Forelimb muscle (tissue), 1 donor: ENCODE results near the gene C1orf141. TPM values are rescaled to one million over a fixed set of nuclear protein-coding genes. Genes with fewer than 3 reads are reported as not detected.
"Not testable (repeated sequence)": the region's sequence is repeated elsewhere in the genome, so short reads cannot be mapped to it uniquely, and the experiment has no call there.

ENCODE experiments used
- DNase-seq: peaks from one replicate; pipeline ENCODE4 v3.0.0-alpha.2; 2013; ENCODE audit warnings: low read depth
- polyA plus RNA-seq: library from polyadenylated mRNA; unstranded; fragments of 120-200 nt; gene quantifications from one replicate; pipeline ENCODE4 v1.2.1, GENCODE V29; 2013; ENCODE audit not compliant: insufficient read length

The C1orf141 gene
- polyA plus RNA-seq, 1 donor: not detected

- DNase-seq: no peak
These were observed 8.2 kb upstream of the C1orf141 start for GRCh38 chr1:67142931-67143330.

DNA sequence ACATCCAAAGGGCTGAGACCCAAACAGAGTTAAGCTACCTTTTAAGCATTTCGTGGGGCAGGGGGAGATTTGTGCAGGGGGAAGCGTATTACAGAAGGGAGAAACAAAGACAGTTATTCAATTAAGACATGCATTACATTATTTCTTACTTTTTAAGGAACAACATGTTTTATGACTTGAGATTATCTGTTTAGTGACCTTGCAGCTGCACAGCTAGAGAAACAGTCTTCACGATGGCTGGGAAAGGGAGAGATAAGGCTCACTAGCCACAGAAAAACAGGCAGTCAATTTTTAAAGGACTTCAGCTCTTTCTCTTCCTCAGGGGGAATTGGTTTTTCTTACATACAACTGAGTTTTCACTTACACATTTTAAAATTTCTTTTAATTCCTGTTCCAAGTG is 7.1 kb upstream of the C1orf141 start:
- DNase-seq: not testable (repeated sequence)

- no peak for DNase-seq
These were observed 5.7 kb upstream of the C1orf141 start for GRCh38 chr1:67140460-67140859.

DNA sequence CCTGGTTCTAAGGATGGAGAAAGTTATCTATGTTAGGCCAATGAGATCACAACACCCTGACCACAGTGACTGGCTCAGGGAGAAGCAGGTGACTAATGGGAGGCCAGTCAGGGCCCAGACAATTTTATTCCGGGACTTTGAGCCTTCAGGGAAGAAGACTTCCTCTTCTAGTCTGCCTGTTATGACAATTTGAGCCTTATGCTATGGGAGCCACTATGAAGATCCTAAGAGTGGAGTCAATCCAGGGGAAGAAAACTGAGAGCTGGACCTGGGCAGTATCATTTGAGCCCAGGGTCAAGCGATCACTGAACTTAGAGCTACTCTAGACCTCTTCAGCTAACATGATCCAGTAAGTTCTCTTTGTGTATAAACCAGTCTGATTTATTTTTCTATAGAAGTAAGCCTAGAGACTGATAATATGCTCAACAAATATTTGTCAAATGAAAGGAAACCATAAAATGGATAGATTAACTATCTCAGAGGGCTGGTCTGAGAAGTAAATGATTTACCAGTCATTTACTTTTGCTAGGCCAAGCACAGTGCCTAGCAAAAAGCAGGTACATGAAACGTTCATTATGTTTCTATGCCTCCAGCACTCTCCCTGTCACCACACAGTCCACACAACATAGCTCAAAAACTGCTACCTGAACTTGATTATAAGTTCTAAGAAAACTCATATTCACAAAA is 4.2 kb upstream of the C1orf141 start:
- DNase-seq: no peak

DNA sequence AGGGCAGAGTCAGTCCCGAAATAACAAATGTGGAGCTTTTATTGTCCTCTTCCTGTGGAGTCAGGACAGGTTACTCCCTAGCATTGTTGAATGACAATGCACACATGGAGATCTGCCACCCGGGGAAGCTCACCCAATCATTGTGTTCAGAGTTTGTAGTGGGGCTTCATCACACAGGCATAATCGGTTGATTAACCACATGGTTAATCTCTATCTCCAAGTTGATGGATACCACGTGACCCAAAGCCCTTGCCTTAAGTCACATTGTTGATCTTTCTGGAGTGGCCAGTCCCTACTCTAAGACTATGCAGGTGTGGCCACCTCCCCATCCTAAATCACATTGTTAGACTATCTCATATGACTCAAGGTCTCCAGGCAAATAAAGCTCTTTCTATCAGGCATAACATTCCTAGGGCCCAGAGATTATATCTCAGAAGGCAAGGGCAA is 2.6 kb upstream of the C1orf141 start:
- DNase-seq: no peak

GRCh38 chr1:67135354-67135753 is 584 bp upstream of the C1orf141 start:
- DNase-seq: no peak

DNA sequence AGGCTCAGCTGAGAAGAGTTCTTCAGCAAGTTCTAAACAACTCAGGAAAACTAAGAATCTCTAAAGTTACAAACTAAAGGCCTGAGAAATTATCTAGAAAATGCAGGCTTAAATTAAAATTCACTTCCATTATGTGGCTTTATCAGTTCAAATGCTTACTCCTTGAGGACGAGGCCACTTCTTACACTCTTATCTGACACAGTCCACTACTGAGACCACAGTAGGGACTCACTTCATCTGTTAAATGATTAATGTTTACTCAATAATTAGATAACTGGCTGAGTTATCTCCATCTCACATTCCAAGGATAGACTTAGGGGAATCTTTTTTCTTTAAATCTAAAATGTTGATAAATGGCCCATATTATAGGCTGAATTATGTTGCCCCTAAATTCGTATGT is 1.6 kb downstream of the C1orf141 start:
- DNase-seq: no peak

GRCh38 chr1:67130673-67131072 is 4.1 kb downstream of the C1orf141 start:
- no peak for DNase-seq

DNA sequence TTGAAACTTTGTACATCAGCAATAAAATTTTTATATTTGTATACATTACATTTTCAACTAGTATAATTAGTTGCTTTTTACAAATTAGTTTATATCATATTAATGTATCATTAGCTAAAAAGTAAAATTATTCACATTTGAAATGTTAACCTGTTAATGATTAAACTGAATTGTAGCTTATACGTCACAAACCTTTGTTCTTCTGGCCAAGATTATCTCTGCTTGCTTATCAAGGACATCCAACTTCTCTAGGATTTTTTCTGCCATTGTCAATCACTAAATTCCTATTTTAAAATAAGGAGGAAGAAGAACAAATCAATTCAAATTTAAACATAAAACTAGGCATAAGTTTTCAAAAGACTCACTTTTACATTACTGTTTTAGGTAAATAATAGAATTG is 7.8 kb downstream of the C1orf141 start:
- no peak for DNase-seq

DNA sequence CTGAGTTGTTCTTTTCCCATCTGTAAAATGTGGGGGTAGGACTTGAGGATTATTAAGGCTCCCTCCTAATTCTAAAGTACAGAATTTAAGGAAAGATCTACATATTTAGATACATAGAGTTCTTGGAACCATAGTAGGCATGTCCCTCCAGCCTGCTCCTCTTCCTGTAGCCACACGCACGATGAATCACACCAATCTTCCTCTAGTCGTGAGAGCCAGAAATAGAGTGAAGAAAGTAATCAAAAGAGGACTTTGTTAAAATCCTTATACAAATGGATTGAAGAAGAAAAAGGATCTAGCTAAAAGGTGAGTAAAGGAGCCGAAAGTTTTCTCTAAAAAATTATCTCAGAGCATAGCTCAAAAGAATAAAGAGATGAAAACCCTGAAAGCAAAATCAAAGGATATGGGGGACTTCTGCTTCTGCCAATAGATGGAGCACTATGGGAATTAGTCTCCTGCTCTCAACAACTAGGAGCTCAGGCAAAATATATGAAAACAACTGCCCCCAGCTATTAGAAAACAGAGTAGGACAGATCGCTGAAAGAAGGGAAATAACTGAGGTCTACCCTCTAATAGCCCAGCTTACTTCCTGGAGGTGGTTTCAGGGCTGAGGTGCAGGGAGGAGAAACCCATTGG is 8.5 kb downstream of the C1orf141 start:
- DNase-seq: no peak

GRCh38 chr1:67124455-67124854 is 10.3 kb downstream of the C1orf141 start:
- DNase-seq: no peak

GRCh38 chr1:67120855-67121619 is 13.7 kb downstream of the C1orf141 start:
- no peak for DNase-seq

GRCh38 chr1:67118646-67119045 is 16.1 kb downstream of the C1orf141 start:
- DNase-seq: no peak

DNA sequence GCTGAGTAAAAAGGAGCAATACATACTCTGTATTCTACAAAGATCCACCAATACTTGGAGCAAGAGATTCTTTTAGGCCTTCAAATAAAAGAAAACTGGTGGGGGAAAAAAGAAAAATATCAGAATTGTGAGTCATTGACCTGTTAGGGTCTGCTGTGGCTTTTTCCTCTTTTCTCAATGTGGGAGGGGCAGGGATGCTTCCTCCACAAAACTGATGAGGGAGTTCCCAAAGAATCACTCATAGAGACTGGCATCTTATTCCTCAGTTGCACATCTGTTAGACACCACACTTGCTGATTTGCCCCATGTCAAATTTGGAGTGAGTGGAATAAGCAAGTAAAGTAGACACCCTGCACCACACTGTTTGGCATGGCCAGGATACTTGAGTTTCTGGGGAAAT is 16.6 kb downstream of the C1orf141 start:
- no peak for DNase-seq

- DNase-seq: no peak
These were observed 20.6 kb downstream of the C1orf141 start for GRCh38 chr1:67114162-67114561.

GRCh38 chr1:67110352-67110751 is 24.4 kb downstream of the C1orf141 start:
- DNase-seq: no peak

DNA sequence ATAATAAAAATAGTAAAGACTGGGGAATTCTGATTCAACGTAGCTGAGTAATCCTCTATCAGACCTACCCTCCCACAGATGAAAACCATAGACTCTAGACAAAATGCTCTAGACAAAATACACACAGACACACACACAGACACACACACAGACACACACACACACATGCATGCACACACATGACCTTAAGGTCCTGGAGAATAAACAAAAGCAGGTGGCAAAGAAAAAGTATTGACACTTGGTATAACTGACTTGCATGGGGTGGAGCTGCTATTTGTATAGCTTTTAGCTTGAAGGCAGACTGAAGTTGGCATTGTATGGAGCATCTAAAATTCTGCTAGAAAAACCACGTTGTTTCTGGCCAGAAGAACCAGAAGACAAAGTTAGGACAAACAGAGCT is 29.3 kb downstream of the C1orf141 start:
- DNase-seq: no peak

GRCh38 chr1:67103548-67103947 is 31.2 kb downstream of the C1orf141 start:
- no peak for DNase-seq

DNA sequence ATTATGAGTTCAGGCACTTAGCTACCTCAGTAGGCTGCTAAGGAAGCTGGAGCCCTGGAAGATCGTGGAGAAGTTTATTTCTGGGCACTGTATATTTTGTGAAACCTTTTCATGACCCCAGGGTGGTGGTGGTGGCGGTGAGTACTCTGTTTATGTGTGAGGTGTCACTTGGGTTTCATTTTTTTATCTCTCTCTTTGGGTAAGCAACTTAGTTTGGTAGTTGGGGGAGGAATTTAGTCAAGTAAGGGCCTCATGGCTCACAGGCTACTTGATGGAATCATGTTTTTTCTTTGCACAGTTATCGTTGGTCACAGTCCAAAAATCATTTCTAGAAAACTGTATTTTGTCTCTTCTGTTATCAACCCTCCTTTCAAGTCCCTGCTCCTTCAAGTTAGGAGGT is 33.9 kb downstream of the C1orf141 start:
- DNase-seq: no peak

- no peak for DNase-seq
These were observed 37.5 kb downstream of the C1orf141 start for GRCh38 chr1:67097305-67097704.

DNA sequence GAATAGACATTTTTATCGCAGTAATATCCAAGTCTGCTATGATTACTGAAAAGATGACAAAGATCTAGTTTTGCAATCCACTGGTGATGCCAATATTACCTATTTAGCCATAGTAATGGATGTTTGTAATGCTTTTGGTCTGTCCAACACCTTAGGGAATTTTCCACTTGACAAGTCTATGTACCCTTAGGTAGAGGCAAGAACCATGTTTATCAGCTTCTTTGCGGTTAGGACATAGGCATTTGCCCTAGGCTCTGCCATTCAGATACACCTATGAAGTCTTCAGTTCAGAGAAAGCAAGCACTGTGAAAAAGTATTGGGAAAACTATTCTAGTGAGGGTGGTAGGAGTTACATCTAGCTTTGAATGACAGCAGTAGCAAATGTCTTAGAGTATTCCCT is 40.6 kb downstream of the C1orf141 start:
- no peak for DNase-seq

DNA sequence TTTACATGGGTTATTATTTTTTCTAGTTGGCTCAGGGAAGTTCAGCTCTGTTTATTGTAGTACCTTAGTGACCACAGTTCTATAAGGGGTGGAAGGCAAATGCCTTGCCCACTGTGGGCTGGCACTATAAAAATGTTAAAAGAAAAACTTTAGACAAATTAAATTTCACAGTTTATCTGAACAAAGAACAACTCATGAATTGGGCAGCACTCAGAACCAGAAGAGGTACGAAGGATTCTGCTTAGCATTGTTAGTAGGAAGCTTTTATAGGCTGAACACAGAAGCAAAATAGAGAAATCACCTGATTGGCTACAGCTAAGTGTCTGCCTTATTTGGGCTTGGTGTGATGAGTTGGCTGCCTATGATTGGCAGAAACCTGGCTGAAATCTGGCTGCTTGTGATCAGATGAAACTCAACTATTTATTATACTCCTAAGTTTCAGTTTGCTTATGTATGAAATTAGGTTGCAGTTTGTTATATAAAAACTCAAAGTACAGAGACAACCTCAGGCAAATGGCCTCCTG is 45.0 kb downstream of the C1orf141 start:
- no peak for DNase-seq

DNA sequence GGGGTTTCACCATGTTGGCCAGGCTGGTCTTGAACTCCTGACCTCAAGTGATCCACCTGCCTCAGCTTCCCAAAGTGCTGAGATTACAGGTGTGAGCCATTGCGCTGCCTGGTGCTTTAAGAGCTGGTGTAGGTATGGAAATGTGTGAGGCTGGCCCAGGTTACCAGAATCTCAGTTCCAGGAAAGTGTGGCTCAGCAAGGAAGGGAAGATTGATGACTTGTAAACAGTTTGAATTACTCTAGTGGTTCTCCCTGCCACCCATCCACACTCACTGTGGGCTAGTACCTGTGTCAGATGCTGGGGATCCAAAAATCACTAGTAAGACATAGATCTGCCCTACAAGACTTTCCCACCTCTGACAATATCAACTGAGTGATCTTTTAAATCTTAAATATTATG is 46.3 kb downstream of the C1orf141 start:
- no peak for DNase-seq
